GM12872 (cell line): ENCODE data around the gene SLC16A5.
A peak's percentile ranks its signal among the peaks of the same experiment; 100 is the strongest.

ENCODE experiments used
- CTCF ChIP-seq: IDR thresholded peaks from 3 replicates; pipeline ENCODE4 v1.5.1; 2011; ENCODE audit warnings: low read depth, mild to moderate bottlenecking, low read length, moderate library complexity; ENCODE audit not compliant: insufficient read depth

The SLC16A5 gene

DNA sequence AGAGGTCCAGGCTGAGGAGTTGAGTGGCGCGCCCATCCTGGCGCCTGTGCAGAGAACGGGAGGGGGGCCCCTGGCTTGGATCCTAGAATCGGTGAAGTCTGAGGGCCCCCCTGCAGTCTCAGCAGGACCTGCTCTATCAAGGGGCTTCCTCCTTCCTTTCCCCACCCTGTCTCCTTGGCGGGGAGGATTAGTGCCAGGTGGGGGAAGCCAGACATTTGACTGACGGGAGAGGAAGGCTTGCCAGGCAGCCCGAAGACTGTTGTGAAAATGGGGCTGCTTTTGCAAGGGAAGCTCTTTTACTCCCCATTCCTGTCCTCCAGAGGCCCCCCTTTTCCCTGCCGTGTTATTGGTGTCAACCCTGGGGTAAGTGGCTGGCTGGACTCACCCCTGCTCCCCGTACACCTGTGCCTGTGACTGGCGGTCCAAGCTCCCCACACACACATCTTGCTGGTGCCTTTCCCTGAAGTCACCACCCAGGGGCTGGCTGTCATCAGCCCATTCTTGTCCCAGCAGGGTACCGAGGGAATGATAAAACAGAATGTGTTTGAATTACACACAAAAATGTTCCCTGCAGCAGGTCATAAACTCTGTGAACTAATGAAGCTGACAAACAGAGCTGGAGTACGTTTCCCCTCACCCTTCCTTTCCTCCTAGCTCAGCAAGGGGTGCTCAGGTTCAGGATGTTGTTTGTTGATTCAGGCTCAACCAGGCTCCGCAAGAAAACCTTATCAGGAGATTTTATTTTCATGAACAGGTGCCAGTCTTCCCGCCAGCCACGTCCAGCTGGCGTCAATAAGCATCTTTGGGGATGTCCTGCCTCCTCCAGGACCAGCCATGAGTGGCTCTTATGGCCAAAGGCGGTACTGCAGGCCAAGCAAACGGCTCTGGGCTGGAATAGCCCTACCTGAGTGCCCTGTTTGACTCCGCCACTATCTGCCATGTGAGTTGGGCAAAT is 17.6 kb downstream of the SLC16A5 start:
- peak; percentile 91 for TF ChIP-seq CTCF

DNA sequence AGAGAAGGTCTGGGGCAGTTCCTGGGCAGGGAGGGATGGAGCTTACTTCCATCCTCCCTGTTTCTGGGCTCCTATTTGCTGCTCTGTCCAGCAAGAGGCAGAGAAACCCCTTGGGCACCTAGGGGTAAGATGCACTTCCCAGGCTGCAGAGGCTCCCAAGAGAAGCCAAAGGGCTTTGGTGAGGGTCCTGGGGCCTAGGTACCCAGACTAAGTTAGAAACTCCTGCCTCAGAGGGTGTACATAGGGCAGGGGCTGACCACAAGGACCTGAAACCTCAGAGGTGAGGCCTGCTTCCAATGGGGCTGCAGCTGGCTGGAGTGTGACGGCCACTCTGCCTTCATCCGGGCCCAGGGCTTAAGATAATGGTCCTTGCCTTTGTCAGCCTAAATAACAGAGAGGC is 20.4 kb downstream of the SLC16A5 start:
- TF ChIP-seq CTCF = no peak

DNA sequence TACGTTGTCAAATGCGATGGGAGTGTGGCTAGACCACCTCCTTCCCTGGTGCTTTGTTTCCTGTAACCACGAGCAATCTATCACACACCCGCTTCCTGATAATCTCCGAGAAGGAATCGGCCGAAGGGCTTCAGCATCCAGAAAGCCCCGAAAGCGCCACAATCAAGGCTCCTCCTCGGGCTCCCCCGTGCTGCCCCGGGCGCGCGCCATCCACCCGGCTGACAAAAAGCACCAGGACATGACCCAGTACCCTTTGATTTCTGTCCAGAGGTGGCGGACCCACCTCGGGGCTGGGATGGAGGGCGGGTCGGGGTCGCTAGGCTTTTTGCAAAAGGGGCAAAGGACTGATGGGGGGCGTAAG is 21.3 kb downstream of the SLC16A5 start:
- TF ChIP-seq CTCF = no peak

DNA sequence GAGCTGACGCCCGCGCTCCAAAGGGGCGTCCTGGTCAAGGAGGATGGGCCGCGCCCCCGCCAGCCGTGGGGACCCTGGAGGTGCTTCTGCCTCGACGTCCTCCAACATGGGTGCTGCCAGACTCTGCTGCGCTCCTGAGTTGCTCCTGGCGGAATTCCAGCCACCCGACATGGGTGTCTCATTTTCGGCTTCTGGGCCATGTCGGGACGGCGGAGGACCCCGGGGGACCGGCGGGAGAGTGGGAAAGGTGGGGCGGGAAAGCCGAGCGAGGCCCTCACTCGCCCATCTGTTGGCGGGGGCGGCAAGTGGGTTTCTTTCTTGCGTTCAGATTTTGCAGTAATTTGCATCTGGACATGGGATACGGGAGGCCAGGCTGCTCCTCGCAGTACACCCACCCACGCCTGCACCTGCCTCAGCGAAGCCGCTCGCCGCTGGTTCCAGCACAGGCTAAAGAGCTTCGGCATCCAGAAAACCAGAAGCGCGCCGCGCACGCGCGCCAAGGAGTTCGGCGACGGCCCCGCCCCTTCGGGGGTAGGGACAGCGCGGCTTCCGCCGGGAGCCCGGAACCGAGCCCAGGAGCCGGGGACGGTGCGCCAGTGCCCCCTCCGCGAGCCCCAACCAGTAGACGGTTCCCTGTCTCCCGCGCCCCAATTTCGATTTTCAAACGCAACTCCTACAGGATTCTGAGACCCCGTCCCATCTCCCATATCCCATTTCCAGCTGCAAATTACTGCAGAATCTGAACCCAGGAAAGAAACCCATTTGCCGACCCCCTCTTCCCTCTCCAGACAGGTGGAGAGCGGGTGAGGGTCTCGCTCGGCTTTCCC is 21.9 kb downstream of the SLC16A5 start, which contains the start of gene ARMC7:
Gene ARMC7, plus strand, starts transcription at position 563 of the 827 bp plus-strand sequence. CDS start 320 bp downstream, outside the sequence.
- TF ChIP-seq CTCF = no peak

DNA sequence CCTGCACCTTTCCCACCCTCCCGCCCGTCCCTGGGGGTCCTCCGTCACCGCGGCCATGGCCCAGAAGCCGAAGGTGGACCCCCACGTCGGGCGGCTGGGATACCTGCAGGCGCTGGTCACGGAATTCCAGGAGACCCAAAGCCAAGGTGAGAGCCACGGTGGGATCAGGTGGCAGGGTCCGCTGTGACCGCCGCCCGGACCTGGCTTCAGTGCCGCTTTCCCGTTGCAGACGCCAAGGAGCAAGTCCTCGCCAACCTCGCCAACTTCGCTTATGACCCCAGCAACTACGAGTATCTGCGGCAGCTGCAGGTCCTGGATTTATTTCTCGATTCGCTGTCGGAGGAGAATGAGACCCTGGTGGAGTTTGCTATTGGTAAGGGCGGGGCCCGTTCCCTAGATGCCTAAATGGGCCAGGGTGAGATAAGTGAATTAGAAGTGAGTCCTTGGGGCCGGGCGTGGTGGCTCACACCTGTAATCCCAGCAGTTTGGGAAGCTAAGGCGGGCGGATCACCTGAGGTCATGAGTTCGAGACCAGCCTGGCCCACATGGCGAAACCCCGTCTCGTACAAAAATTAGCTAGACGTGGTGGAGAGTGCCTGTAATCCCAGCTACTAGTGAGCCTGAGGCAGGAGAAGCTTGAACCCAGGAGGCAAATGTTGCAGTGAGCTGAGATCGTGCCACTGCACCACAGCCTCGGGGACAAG is 22.6 kb downstream of the SLC16A5 start:
- no peak for TF ChIP-seq CTCF

- TF ChIP-seq CTCF = no peak
Measured at GRCh38 chr17:75111777-75112335, 24.1 kb downstream of the SLC16A5 start.
